ENCODE data around the gene EIF3M. TPM values are rescaled to one million over a fixed set of nuclear protein-coding genes. Genes with fewer than 3 reads are reported as not detected.

The EIF3M gene
- total and polyA plus RNA-seq, 2 of the 8 experiments (the other 6 are each of a cell fraction or from before 2014, with no cell fraction given) = 302 to 444 TPM

GRCh38 chr11:32602657-32603415 is 19.2 kb downstream of the EIF3M start (continued):
- TF ChIP-seq KDM1A (IDR thresholded peaks at IDR 0.05; ENCODE audit: borderline replicate concordance, low read length) = no peak
- TF ChIP-seq JUND (IDR thresholded peaks at IDR 0.05; ENCODE audit: low read length) = no peak
- TF ChIP-seq RAD21 (IDR thresholded peaks at IDR 0.05 in 1 of 2, conservative IDR thresholded peaks at IDR 0.05 in 1 of 2; ENCODE audit: low read depth in 2 of 2, low read length in 2 of 2) = no peak
- TF ChIP-seq SIX5 (IDR thresholded peaks at IDR 0.05; ENCODE audit: low read depth, low read length) = no peak
- no peak for TF ChIP-seq GABPA (IDR thresholded peaks at IDR 0.05; ENCODE audit: borderline replicate concordance, insufficient read depth, low read length)
- no peak for TF ChIP-seq PHF8 (conservative IDR thresholded peaks at IDR 0.05; ENCODE audit: low read depth, low read length)
- TF ChIP-seq SUZ12 (IDR thresholded peaks at IDR 0.05; ENCODE audit: low read length) = no peak
- TF ChIP-seq RNF2 (IDR thresholded peaks at IDR 0.05; ENCODE audit: borderline replicate concordance, low read depth, low read length, missing control alignments, poor library complexity, severe bottlenecking) = no peak
- no peak for TF ChIP-seq YY1 (IDR thresholded peaks at IDR 0.05; ENCODE audit: low read depth, low read length)

Data from H1 (cell line).